Panc1 (cell line): ENCODE data around the gene CD164L2. TPM values are rescaled to one million over a fixed set of nuclear protein-coding genes. Genes with fewer than 3 reads are reported as not detected.

Experiments used
- ATAC-seq: fragments of 200-7000 bp; cut with Tn5 transposase; 2 replicates; pipeline ENCODE4 v1.9.1; 2020; ENCODE audit warnings: mild to moderate bottlenecking, moderate library complexity
- BruUV-seq: library from RNA; stranded (reverse); fragments of 400-500 nt; replicated peaks from 2 replicates; lab custom pipeline; 2021; lab: Mats Ljungman, UMichigan
- CTCF ChIA-PET: fragments of 300-600 bp; sonication (Branson Sonifier 250); formaldehyde crosslinking; loops from one replicate; lab custom pipeline; 2022; ENCODE audit warnings: antibody characterized with exemption; lab: Charles Lee
- POLR2A ChIA-PET: fragments of 300-600 bp; sonication (Branson Sonifier 250); formaldehyde crosslinking; loops from one replicate; lab custom pipeline; 2022; ENCODE audit warnings: antibody characterized with exemption; lab: Charles Lee
- DNase-seq: peaks from one replicate; pipeline ENCODE4 v3.0.0-alpha.2; 2010; ENCODE audit warnings: low read depth, low spot score
- H3K27ac ChIP-seq: 2 replicates; pipeline ENCODE4 v1.5.1; 2011; ENCODE audit warnings: mild to moderate bottlenecking, low read length, inconsistent platforms
- H3K27me3 ChIP-seq: fragments of 200-500 bp; sonication (Bioruptor generic); 2 replicates; pipeline ENCODE4 v1.6.0; 2014; ENCODE audit warnings: low read length, inconsistent platforms; ENCODE audit not compliant: control insufficient read depth, insufficient read depth
- H3K36me3 ChIP-seq: fragments of 200-500 bp; sonication (Bioruptor generic); 2 replicates; pipeline ENCODE4 v1.5.1; 2014; ENCODE audit warnings: inconsistent platforms, mild to moderate bottlenecking, low read length, moderate library complexity; ENCODE audit not compliant: control insufficient read depth, insufficient read depth
- H3K4me1 ChIP-seq: 2 replicates; pipeline ENCODE4 v1.5.1; 2011; ENCODE audit warnings: inconsistent platforms, mild to moderate bottlenecking, low read length, moderate library complexity; ENCODE audit not compliant: control insufficient read depth, insufficient read depth
- H3K4me3 ChIP-seq, 2 experiments: 2 replicates each; pipeline ENCODE4 v1.5.1; 2011 to 2012; ENCODE audit warnings: low read depth in 2 of 2, low read length in 2 of 2, mild to moderate bottlenecking in 2 of 2, inconsistent platforms in 1 of 2, moderate library complexity in 1 of 2
- H3K9me3 ChIP-seq: fragments of 200-500 bp; sonication (Bioruptor generic); 2 replicates; pipeline ENCODE4 v1.5.1; 2014; ENCODE audit warnings: low read depth, mild to moderate bottlenecking, inconsistent platforms, low read length, moderate library complexity; ENCODE audit not compliant: control insufficient read depth, insufficient read depth
- CTCF ChIP-seq: fragments of 450-650 bp; IDR thresholded peaks from 2 replicates; pipeline ENCODE4 v1.5.1; 2017; ENCODE audit warnings: mild to moderate bottlenecking
- POLR2AphosphoS5 ChIP-seq: IDR thresholded peaks from 2 replicates; pipeline ENCODE4 v1.6.1; 2012; ENCODE audit warnings: mild to moderate bottlenecking, low read depth, low read length, moderate library complexity
- REST ChIP-seq, 2 experiments: IDR thresholded peaks; 2 replicates each; pipeline ENCODE4 v1.6.1; 2011 to 2012; ENCODE audit warnings: low read depth in 2 of 2, control low read depth in 1 of 2, low read length in 1 of 2, mild to moderate bottlenecking in 1 of 2, moderate library complexity in 1 of 2; ENCODE audit not compliant: insufficient read depth in 1 of 2
- SIN3A ChIP-seq: IDR thresholded peaks from 2 replicates; pipeline ENCODE4 v1.6.1; 2012; ENCODE audit warnings: low read depth, mild to moderate bottlenecking, low read length, moderate library complexity, borderline replicate concordance; ENCODE audit not compliant: insufficient read depth
- TCF7L2 ChIP-seq: IDR thresholded peaks from 2 replicates; pipeline ENCODE4 v1.6.1; 2011; ENCODE audit warnings: mild to moderate bottlenecking, low read depth, low read length, inconsistent platforms
- in situ Hi-C: cut with HindIII; loops from 2 replicates; pipeline ENCODE4 v1.10.0; 2016; ENCODE audit warnings: low sequenced_read_pairs, low pct_unique_long_range_greater_than_20kb
- intact Hi-C: fragments of 100-400 bp; cut with micrococcal nuclease; formaldehyde crosslinking; loops from one replicate; pipeline ENCODE4 v1.10.0; 2022; ENCODE audit not compliant: unreplicated experiment
- total RNA-seq: library from RNA; stranded (reverse); gene quantifications from one replicate; pipeline ENCODE4 v1.2.1, GENCODE V29; 2021; ENCODE audit not compliant: unreplicated experiment

Gene CD164L2
- total RNA-seq, 1 experiment from 2014 or later, result 0.13 TPM

GRCh38 chr1:27357281-27358037 is 25.7 kb downstream of the CD164L2 start:
- TF ChIP-seq SIN3A, result no peak
- TF ChIP-seq POLR2AphosphoS5, result no peak
- TF ChIP-seq TCF7L2, result no peak
- TF ChIP-seq CTCF, result peak; percentile 97
- TF ChIP-seq REST (IDR thresholded peaks at IDR 0.05; ENCODE audit: insufficient read depth in 1 of 2, low read depth in 2 of 2, low read length in 1 of 2), result 0 out of 4 replicates have a peak, but pooled peaks of 1 of the 2 experiments have one; percentile 12
- Histone ChIP-seq H3K9me3 (no peaks in the 10 kb centered on the region), H3K27me3 (no peaks in the 10 kb centered on the region), H3K4me1 (no peaks in the 10 kb centered on the region), H3K36me3 (no peaks in the 10 kb centered on the region; the same call in 1 of the 2 replicates), H3K4me3 (no peak overlapping the region), H3K27ac (no peak overlapping the region)
- no TSS peak for BruUV-seq
- ChIA-PET CTCF (interaction anchor here (0.5 to 2.2 kb wide), 6 partner anchors 9 to 411 kb away, joined by 3 to 12 read pairs (median 6); partner anchors contain the start of gene MAP3K6), POLR2A (no interaction called here)
- DNase-seq (no peak), ATAC-seq (peak; percentile 83)
- intact Hi-C loops (no loop called here), in situ Hi-C loops (no loop called here)

GRCh38 chr1:27356619-27357280 is 26.4 kb downstream of the CD164L2 start:
- DNase-seq (no peak), ATAC-seq (no peak)
- Histone ChIP-seq H3K27me3 (no peaks in the 10 kb centered on the region), H3K4me1 (no peaks in the 10 kb centered on the region; the same call in 1 of the 2 replicates), H3K27ac (no peak overlapping the region), H3K9me3 (no peaks in the 10 kb centered on the region), H3K4me3 (no peak overlapping the region), H3K36me3 (no peaks in the 10 kb centered on the region; the same call in 1 of the 2 replicates)
- POLR2A ChIA-PET, result no interaction called here
- in situ Hi-C loops, result no loop called here
- intact Hi-C loops, result no loop called here
- TF ChIP-seq POLR2AphosphoS5, result no peak
- no peak for TF ChIP-seq TCF7L2
- TF ChIP-seq SIN3A, result no peak
- TF ChIP-seq REST (IDR thresholded peaks at IDR 0.05; ENCODE audit: insufficient read depth in 1 of 2, low read depth in 2 of 2, low read length in 1 of 2), result no peak
- no peak for TF ChIP-seq CTCF
- no TSS peak for BruUV-seq
- CTCF ChIA-PET, result interaction anchor here (0.5 to 2.2 kb wide), 4 partner anchors 9 to 412 kb away, joined by 5 to 12 read pairs (median 9); partner anchors contain the start of gene MAP3K6
